Measurements from ENCODE around the gene MTG2. TPM values are rescaled to one million over a fixed set of nuclear protein-coding genes. Genes with fewer than 3 reads are reported as not detected.

The MTG2 gene
- total RNA-seq, 3 donors from 2014 or later: 28.8 to 34.9 (median 32.6) TPM

DNA sequence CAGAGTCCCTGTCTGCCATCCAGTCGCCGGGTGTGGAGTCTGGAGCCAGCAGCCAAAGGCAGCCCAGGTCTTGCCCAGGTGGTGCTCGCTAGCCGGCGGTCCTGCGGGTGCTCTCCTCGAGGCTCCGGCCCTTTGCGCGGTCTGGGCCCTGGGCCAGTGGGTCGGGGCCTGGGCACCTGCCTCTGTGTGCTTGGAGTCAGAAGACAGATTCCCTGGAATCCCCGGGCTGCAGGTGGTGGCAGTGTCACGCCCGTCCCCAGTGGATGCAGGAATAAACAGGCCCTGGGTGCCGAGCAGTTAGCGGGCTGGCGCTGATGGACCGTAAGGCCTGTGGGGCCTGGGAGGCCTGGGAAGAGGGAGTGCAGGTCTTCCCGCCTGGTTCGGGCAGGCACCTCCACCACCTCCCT lies 33.9 kb upstream of the MTG2 start:
- Histone ChIP-seq H3K9me3 (no peaks in the 10 kb centered on the region), H3K4me1 (ENCODE audit: low read depth) (peaks cover 8% of the 10 kb centered on the region), H3K4me3 (no peak overlapping the region), H3K36me3 (ENCODE audit: low read depth) (no peaks in the 10 kb centered on the region)
- ATAC-seq (no peak), DNase-seq (no peak)
- TF ChIP-seq, protein P1, sequence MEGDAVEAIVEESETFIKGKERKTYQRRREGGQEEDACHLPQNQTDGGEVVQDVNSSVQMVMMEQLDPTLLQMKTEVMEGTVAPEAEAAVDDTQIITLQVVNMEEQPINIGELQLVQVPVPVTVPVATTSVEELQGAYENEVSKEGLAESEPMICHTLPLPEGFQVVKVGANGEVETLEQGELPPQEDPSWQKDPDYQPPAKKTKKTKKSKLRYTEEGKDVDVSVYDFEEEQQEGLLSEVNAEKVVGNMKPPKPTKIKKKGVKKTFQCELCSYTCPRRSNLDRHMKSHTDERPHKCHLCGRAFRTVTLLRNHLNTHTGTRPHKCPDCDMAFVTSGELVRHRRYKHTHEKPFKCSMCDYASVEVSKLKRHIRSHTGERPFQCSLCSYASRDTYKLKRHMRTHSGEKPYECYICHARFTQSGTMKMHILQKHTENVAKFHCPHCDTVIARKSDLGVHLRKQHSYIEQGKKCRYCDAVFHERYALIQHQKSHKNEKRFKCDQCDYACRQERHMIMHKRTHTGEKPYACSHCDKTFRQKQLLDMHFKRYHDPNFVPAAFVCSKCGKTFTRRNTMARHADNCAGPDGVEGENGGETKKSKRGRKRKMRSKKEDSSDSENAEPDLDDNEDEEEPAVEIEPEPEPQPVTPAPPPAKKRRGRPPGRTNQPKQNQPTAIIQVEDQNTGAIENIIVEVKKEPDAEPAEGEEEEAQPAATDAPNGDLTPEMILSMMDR (IDR thresholded peaks at IDR 0.05): no peak
- intact Hi-C loops (cut with DNase I, micrococcal nuclease): loop anchor here in 1 of 2 donors (10.0 kb wide), 1 partner anchor 134 kb away; no protein-coding TSS in a partner anchor

DNA sequence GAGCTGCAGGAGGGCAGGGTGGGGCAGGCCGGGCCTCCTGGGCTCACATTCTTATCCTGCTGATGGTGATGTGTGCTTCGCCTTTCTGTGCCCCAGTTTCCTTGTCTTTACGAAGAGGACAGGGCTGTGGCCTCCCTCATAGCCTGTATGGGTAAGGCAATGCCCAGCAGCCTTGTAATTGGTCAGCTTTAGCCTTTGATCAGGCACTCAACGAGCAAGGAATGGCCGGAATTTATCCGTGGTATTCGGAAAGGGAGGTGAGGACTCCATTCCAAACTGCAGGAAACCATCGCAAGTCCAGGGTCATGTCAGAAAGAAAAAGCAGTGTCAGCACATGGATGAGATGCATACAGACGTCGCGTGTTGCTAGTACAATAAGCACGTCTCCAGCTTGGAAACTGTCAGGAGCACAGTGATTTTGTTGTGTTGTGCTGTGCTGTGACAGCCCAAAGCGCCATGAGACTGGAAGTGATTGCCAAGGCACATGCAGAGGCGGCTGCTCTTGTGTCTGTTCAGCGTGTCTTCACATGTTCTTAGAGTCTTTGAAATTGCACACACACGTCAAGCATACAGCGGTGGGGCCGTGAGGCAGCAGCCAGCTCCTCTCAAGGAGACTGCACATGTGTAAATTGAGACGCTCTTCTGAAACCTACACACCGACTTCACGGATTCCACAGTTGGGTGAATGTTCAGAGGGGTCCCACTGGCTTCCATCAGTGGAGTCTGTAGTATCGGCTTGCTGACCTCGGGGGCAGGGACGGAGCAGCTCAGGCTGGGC lies 33.1 kb upstream of the MTG2 start:
- ATAC-seq (no peak), DNase-seq (no peak)
- no peak overlapping the region for H3K4me3 ChIP-seq
- H3K9me3 ChIP-seq: no peaks in the 10 kb centered on the region
- TF ChIP-seq, protein P1 (IDR thresholded peaks at IDR 0.05): no peak
- no peaks in the 10 kb centered on the region for H3K36me3 ChIP-seq (ENCODE audit: low read depth)
- intact Hi-C loops (cut with DNase I, micrococcal nuclease): loop anchor here in 1 of 2 donors (10.0 kb wide), 1 partner anchor 135 kb away; no protein-coding TSS in a partner anchor
- peaks cover 5% of the 10 kb centered on the region for H3K4me1 ChIP-seq (ENCODE audit: low read depth)

DNA sequence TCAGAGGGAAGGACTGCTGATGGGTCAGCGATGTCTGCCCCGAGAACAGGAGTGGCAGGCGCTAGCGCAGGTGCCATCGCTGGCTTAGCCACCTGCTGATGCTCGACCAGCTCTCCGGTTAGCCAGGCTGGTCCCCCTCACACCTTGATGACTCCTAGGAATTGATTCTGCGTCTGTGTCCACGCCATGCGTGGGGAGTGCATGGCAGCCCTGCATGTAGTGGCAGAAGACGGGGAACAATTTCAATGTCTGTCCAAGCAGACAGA lies 32.6 kb upstream of the MTG2 start:
- TF ChIP-seq, protein P1 (IDR thresholded peaks at IDR 0.05): no peak
- no peaks in the 10 kb centered on the region for H3K36me3 ChIP-seq (ENCODE audit: low read depth)
- intact Hi-C loops (cut with DNase I, micrococcal nuclease): no loop called here
- ATAC-seq (no peak), DNase-seq (no peak)
- H3K4me3 ChIP-seq: no peak overlapping the region
- no peaks in the 10 kb centered on the region for H3K9me3 ChIP-seq
- H3K4me1 ChIP-seq (ENCODE audit: low read depth): no peaks in the 10 kb centered on the region

DNA sequence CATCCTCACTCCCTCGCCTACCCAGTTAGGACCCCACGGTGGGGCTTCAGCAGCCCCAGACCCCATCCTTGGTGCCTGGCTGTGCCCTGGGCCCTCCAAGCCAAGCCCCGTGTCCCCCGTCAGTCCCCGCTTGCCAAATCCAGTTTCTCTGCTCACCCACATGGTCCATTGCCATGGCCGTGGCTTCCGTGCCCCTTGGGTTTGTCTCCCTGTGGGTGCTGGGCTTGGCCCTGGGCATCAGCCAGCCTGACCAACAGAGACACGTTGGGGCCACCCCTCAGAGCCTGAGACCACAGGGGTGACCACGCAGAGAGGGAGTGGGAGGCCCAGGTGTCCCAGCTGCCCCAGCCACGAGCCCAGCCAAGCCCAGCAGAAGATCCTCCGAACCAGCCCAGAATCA lies 31.6 kb upstream of the MTG2 start:
- Histone ChIP-seq H3K4me1 (ENCODE audit: low read depth) (no peaks in the 10 kb centered on the region), H3K4me3 (no peak overlapping the region), H3K9me3 (no peaks in the 10 kb centered on the region), H3K36me3 (ENCODE audit: low read depth) (no peaks in the 10 kb centered on the region)
- intact Hi-C loops (cut with DNase I, micrococcal nuclease): no loop called here
- TF ChIP-seq, protein P1 (IDR thresholded peaks at IDR 0.05): no peak
- DNase-seq (no peak), ATAC-seq (no peak)

DNA sequence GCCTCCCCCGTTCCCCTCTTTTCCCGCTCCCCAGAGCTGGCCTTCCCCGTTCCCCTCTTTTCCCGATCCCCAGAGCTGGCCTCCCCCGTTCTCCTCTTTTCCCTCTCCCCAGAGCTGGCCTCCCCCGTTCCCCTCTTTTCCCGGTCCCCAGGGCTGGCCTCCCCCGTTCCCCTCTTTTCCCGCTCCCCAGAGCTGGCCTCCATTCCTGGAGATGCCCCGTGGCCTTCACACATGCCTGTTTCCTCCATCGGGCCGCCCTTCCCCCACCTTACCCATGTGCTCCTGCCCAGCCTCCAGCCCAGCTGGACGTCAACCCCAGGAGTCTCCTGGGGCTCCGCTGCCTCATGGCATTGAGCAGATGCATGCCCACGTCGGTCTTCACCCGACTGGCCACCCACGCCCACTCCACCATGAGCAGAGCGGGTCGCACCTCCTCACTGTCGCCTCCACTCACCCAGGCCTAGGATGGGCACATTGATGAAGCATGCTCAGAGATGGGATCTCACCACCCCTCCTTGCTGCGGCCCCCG lies 30.9 kb upstream of the MTG2 start:
- no peak for DNase-seq
- no peaks in the 10 kb centered on the region for H3K9me3 ChIP-seq
- intact Hi-C loops (cut with DNase I, micrococcal nuclease): no loop called here
- H3K4me3 ChIP-seq: no peak overlapping the region
- no peaks in the 10 kb centered on the region for H3K36me3 ChIP-seq (ENCODE audit: low read depth)
- no peak for ATAC-seq
- no peaks in the 10 kb centered on the region for H3K4me1 ChIP-seq (ENCODE audit: low read depth)
- TF ChIP-seq, protein P1 (IDR thresholded peaks at IDR 0.05): no peak

All from mucosa of descending colon (tissue), 3 donors.